GM12873 (cell line): Measurements from ENCODE around the gene STYXL1.

Experiments
- CTCF ChIP-seq: IDR thresholded peaks from 2 replicates; pipeline ENCODE4 v1.5.1; 2012; ENCODE audit warnings: low read depth, mild to moderate bottlenecking, moderate library complexity, low read length, control low read depth; ENCODE audit not compliant: insufficient read depth; ENCODE audit errors: missing control alignments

Gene STYXL1

GRCh38 chr7:76060842-76061241 lies 13.0 kb upstream of the STYXL1 start:
- no peak for TF ChIP-seq CTCF

GRCh38 chr7:76057813-76058145 lies 10.0 kb upstream of the STYXL1 start:
- TF ChIP-seq CTCF = no peak

- TF ChIP-seq CTCF = no peak
Observed at GRCh38 chr7:76057103-76057812, 9.5 kb upstream of the STYXL1 start.

GRCh38 chr7:76056241-76056640 lies 8.4 kb upstream of the STYXL1 start:
- no peak for TF ChIP-seq CTCF

DNA sequence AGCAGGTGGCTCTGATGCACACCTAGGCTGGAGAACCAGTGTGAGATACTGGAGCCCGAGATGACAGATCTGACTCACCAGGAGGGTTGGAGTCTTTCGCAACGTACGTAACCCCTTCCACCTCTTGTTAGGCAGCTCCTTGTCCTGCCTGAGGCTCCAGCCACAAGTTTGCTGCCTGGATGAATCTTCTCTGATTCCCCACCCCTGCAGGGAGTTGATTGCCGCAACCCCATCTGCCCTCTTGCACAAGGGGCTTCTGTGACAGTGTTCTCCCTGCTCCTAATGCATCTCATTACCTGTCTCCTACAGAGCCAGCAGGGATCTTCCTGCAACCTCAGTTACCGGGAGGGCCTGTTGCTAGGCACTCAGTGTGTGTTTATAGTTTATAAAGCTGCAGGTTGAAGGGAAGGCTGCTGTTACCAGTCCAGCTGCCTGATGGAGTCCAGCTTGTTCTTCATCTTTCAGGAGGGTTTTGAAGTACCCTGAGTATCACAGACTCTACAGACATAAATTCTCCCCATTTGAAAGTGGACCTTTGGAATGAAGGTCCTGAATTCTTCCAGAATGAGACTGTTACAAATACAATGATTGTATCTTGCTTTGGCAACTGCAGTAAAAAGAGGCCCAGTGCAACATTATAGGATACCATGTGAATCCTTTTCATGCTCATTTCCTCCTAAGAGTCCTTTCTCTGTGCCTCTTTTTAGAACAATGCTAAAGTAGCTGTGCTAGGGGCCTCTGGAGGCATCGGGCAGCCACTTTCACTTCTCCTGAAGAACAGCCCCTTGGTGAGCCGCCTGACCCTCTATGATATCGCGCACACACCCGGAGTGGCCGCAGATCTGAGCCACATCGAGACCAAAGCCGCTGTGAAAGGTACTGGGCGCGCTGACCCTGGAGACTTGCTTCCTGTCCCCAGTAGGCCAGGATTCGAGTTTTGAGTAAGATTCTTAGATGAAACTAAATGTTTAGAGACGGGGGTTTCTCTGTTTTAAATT lies 6.6 kb upstream of the STYXL1 start:
- no peak for TF ChIP-seq CTCF

GRCh38 chr7:76053461-76053860 lies 5.7 kb upstream of the STYXL1 start:
- TF ChIP-seq CTCF = no peak

DNA sequence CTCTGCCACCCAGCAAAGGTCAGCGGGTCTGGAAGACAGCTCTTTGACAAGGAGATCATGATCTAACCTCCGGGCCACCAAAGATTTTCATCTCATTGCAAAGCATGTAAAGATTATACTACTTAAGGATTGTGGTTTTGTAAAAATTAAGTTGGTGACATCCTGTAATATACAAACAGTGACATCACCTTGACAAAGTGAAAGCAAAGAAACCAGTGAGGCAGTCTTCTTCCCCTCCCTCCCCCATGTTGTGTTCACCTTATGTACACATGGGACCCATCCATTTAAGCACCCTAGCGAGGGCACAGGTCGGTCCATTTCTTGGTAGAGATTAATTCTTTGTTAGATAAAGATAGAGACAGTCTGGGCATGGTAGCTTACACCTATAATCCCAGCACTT lies 4.0 kb upstream of the STYXL1 start:
- TF ChIP-seq CTCF = no peak
